ENCODE measurements around the gene CNTFR. TPM values are rescaled to one million over a fixed set of nuclear protein-coding genes. Genes with fewer than 3 reads are reported as not detected.

CNTFR gene
- total and polyA plus RNA-seq, 2 of the 8 experiments (the other 6 are each of a cell fraction or from before 2014, with no cell fraction given), result 1.2 to 4.2 TPM

GRCh38 chr9:34564617-34565016, 24.9 kb downstream of the CNTFR start:
- POLR2A ChIA-PET (ENCODE audit: partially characterized antibody), result interaction anchor here (0.8 to 1.1 kb wide), 4 partner anchors 15 to 251 kb away, joined by 3 read pairs; no protein-coding TSS in a partner anchor
- DNase-seq (ENCODE audit: low read depth in 1 of 2, low spot score in 2 of 2), result no peak

More at GRCh38 chr9:34564617-34565016, 24.9 kb downstream of the CNTFR start:
- H3K56ac ChIP-seq (replicated peaks; ENCODE audit: insufficient read length, low read depth, low read length), result no peak overlapping the region
- no peak overlapping the region for H2BK120ac ChIP-seq (replicated peaks; ENCODE audit: low read depth, low read length)
- H4K20me1 ChIP-seq (replicated peaks in 1 of 2; ENCODE audit: control insufficient read depth in 1 of 2, insufficient read depth in 2 of 2, low read length in 2 of 2), result no peaks in the 10 kb centered on the region
- H3K4me3 ChIP-seq (ENCODE audit: extremely low read depth in 1 of 4, insufficient read depth in 2 of 4, low read depth in 3 of 4, low read length in 4 of 4), result no peak overlapping the region
- TF ChIP-seq SRF (IDR thresholded peaks at IDR 0.05; ENCODE audit: low read depth, low read length) (no peak), BRCA1 (IDR thresholded peaks at IDR 0.05; ENCODE audit: low read depth, low read length) (no peak), CEBPB (IDR thresholded peaks at IDR 0.05; ENCODE audit: low read depth, low read length) (no peak), E2F6 (IDR thresholded peaks at IDR 0.05) (no peak), SAP30 (IDR thresholded peaks at IDR 0.05; ENCODE audit: insufficient read depth, insufficient replicate concordance, low read length) (no peak), BCL11A (IDR thresholded peaks at IDR 0.05; ENCODE audit: low read depth in 2 of 2, low read length in 2 of 2) (no peak)
- FAIRE-seq, result no peak
- no peak overlapping the region for H2BK15ac ChIP-seq (ENCODE audit: low read length)
- no peak overlapping the region for H2AFZ ChIP-seq (ENCODE audit: low read length)
- no peak overlapping the region for H3K27ac ChIP-seq (ENCODE audit: low read depth, low read length)
- H3K4me2 ChIP-seq (ENCODE audit: insufficient read depth in 1 of 2, low read depth in 2 of 2, low read length in 2 of 2), result no peak overlapping the region
- no peak overlapping the region for H4K8ac ChIP-seq (ENCODE audit: extremely low read depth, insufficient read depth, low read length)
- H3K14ac ChIP-seq (ENCODE audit: insufficient read length), result no peak overlapping the region
- no peaks in the 10 kb centered on the region for H3K79me1 ChIP-seq (ENCODE audit: low read depth, low read length)
- no peaks in the 10 kb centered on the region for H3K23me2 ChIP-seq (ENCODE audit: low read depth, low read length)
- peaks cover 0 to 3% (median 1%) of the 10 kb centered on the region in 4 experiments; a peak in 3 of 7 replicates for H3K27me3 ChIP-seq (replicated peaks in 1 of 4; ENCODE audit: control insufficient read depth in 3 of 4, extremely low read depth in 1 of 4, insufficient read depth in 3 of 4, low read length in 3 of 4)
- H3K18ac ChIP-seq (ENCODE audit: extremely low read depth, low read length), result no peak overlapping the region
- H2BK12ac ChIP-seq (ENCODE audit: low read depth, low read length), result peak overlapping the region; percentile 50; the same call in 1 of the 2 replicates
- no peak overlapping the region for H4K91ac ChIP-seq (replicated peaks; ENCODE audit: insufficient read length, low read length)
- no peaks in the 10 kb centered on the region for H3K36me3 ChIP-seq (ENCODE audit: control insufficient read depth in 2 of 4, insufficient read depth in 4 of 4, low read length in 3 of 4)
- H3K9me3 ChIP-seq (ENCODE audit: insufficient read depth in 2 of 2, low read depth in 1 of 2, low read length in 1 of 2), result 0 out of 4 replicates have a peak, but pooled peaks cover 0 to 3% of the 10 kb centered on the region in 2 experiments
- H3K4ac ChIP-seq (replicated peaks; ENCODE audit: insufficient read length, low read depth, low read length), result no peak overlapping the region
- WGBS, 2 experiments (ENCODE audit: extremely low coverage in 1 of 2, insufficient coverage in 1 of 2, insufficient read length in 1 of 2, insufficient replicate concordance in 2 of 2, low coverage in 1 of 2, low lambda C conversion rate in 2 of 2, missing lambda C conversion rate in 1 of 2), result 87% methylated on average over 12 of the region's 16 CpGs; no CpG with 5 or more reads in 1 of the 2 experiments
- no peak overlapping the region for H3K23ac ChIP-seq (ENCODE audit: insufficient read length)
- H3K9ac ChIP-seq (replicated peaks in 1 of 4; ENCODE audit: extremely low read depth in 1 of 4, low read depth in 3 of 4, low read length in 3 of 4), result no peak overlapping the region
- no peak overlapping the region for H4K5ac ChIP-seq (ENCODE audit: insufficient read length, low read depth, low read length)
- no peak overlapping the region for H2AK5ac ChIP-seq (ENCODE audit: low read depth, low read length)
- no peak overlapping the region for H2BK20ac ChIP-seq (ENCODE audit: low read length)
- peak overlapping the region; percentile 71; the same call in 1 of the 2 replicates for H2BK5ac ChIP-seq (ENCODE audit: low read depth, low read length)
- H3K79me2 ChIP-seq (ENCODE audit: control insufficient read depth in 1 of 2, insufficient read depth in 2 of 2, low read length in 2 of 2), result no peaks in the 10 kb centered on the region
- H3K4me1 ChIP-seq (replicated peaks in 1 of 4; ENCODE audit: control insufficient read depth in 3 of 4, insufficient read depth in 4 of 4, low read length in 3 of 4), result peaks cover 13 to 37% (median 18%) of the 10 kb centered on the region in 4 experiments
- CTCF ChIA-PET (ENCODE audit: partially characterized antibody), result interaction anchor here (0.9 to 11.9 kb wide), 14 partner anchors 12 to 186 kb away, joined by 3 to 241 read pairs (median 16); partner anchors contain the start of gene CNTFR

Data from H1 (cell line).